Measurements from ENCODE around the gene SLC29A3.

The SLC29A3 gene

GRCh38 chr10:71290806-71291527, 28.1 kb upstream of the SLC29A3 start:
- no peak for DNase-seq (ENCODE audit: low read depth)
- H3K4me3 ChIP-seq (ENCODE audit: low read length) = no peak overlapping the region
- no peak for TF ChIP-seq CTCF (conservative IDR thresholded peaks at IDR 0.05; ENCODE audit: low read depth, low read length)

- no peak for DNase-seq (ENCODE audit: low read depth)
- no peak overlapping the region for H3K4me3 ChIP-seq (ENCODE audit: low read length)
- no peak for TF ChIP-seq CTCF (conservative IDR thresholded peaks at IDR 0.05; ENCODE audit: low read depth, low read length)
Observed at GRCh38 chr10:71291528-71291900, 27.5 kb upstream of the SLC29A3 start.

- no peak for TF ChIP-seq CTCF (conservative IDR thresholded peaks at IDR 0.05; ENCODE audit: low read depth, low read length)
- H3K4me3 ChIP-seq (ENCODE audit: low read length) = no peak overlapping the region
- DNase-seq (ENCODE audit: low read depth) = no peak
Observed at GRCh38 chr10:71292624-71293445, 26.2 kb upstream of the SLC29A3 start.

GRCh38 chr10:71293446-71294084, 25.5 kb upstream of the SLC29A3 start:
- DNase-seq (ENCODE audit: low read depth) = no peak
- no peak for TF ChIP-seq CTCF (conservative IDR thresholded peaks at IDR 0.05; ENCODE audit: low read depth, low read length)

GRCh38 chr10:71294091-71294561, 24.9 kb upstream of the SLC29A3 start:
- DNase-seq (ENCODE audit: low read depth) = no peak
- no peak overlapping the region for H3K4me3 ChIP-seq (ENCODE audit: low read length)
- no peak for TF ChIP-seq CTCF (conservative IDR thresholded peaks at IDR 0.05; ENCODE audit: low read depth, low read length)

More at GRCh38 chr10:71293446-71294084, 25.5 kb upstream of the SLC29A3 start:
- H3K4me3 ChIP-seq (ENCODE audit: low read length) = no peak overlapping the region

- H3K4me3 ChIP-seq (ENCODE audit: low read length) = no peak overlapping the region
- TF ChIP-seq CTCF (conservative IDR thresholded peaks at IDR 0.05; ENCODE audit: low read depth, low read length) = no peak
- no peak for DNase-seq (ENCODE audit: low read depth)
Observed at GRCh38 chr10:71294856-71295255, 24.2 kb upstream of the SLC29A3 start.
